GM18909 (cell line): Measurements from ENCODE around the gene WNT1.

Experiments
- ATAC-seq: cut with Tn5 transposase; IDR thresholded peaks from one replicate; pipeline ENCODE4 v1.9.1; 2021; ENCODE audit warnings: mild to moderate bottlenecking; ENCODE audit not compliant: unreplicated experiment, poor library complexity

Gene WNT1

GRCh38 chr12:48979602-48980388 lies 1.7 kb downstream of the WNT1 start:
- no peak for ATAC-seq

- ATAC-seq = no peak
Measured at GRCh38 chr12:48980389-48980952, 2.3 kb downstream of the WNT1 start.

GRCh38 chr12:48980953-48981756 lies 3.0 kb downstream of the WNT1 start:
- ATAC-seq = no peak

GRCh38 chr12:48981757-48982157 lies 3.6 kb downstream of the WNT1 start:
- no peak for ATAC-seq

- no peak for ATAC-seq
Measured at GRCh38 chr12:48982397-48983080, 4.4 kb downstream of the WNT1 start.

- ATAC-seq = no peak
Measured at GRCh38 chr12:48985475-48985897, 7.4 kb downstream of the WNT1 start.

GRCh38 chr12:48985901-48986300 lies 7.8 kb downstream of the WNT1 start:
- no peak for ATAC-seq

- ATAC-seq = no peak
Measured at GRCh38 chr12:48986720-48987291, 8.7 kb downstream of the WNT1 start.

- no peak for ATAC-seq
Measured at GRCh38 chr12:48988030-48988649, 10.0 kb downstream of the WNT1 start.

- no peak for ATAC-seq
Measured at GRCh38 chr12:48990552-48990951, 12.4 kb downstream of the WNT1 start.

GRCh38 chr12:48991247-48992050 lies 13.3 kb downstream of the WNT1 start:
- no peak for ATAC-seq

- ATAC-seq = no peak
Measured at GRCh38 chr12:48993787-48994186, 15.7 kb downstream of the WNT1 start.

- no peak for ATAC-seq
Measured at GRCh38 chr12:48994224-48995085, 16.3 kb downstream of the WNT1 start.

- ATAC-seq = no peak
Measured at GRCh38 chr12:48995086-48995879, 17.2 kb downstream of the WNT1 start.

- ATAC-seq = no peak
Measured at GRCh38 chr12:48996794-48997718, 18.9 kb downstream of the WNT1 start.

GRCh38 chr12:48997719-48998496 lies 19.8 kb downstream of the WNT1 start:
- ATAC-seq = peak; percentile 45
